Measurements from ENCODE around the gene ANKRD33B. TPM values are rescaled to one million over a fixed set of nuclear protein-coding genes. Genes with fewer than 3 reads are reported as not detected.
A peak's percentile ranks its signal among the peaks of the same experiment; 100 is the strongest.

ANKRD33B gene
- total and polyA plus RNA-seq, 9 of the 15 experiments (the other 6 are each of a cell fraction or from before 2014, with no cell fraction given) = 0.10 to 1.7 (median 0.40) TPM

DNA sequence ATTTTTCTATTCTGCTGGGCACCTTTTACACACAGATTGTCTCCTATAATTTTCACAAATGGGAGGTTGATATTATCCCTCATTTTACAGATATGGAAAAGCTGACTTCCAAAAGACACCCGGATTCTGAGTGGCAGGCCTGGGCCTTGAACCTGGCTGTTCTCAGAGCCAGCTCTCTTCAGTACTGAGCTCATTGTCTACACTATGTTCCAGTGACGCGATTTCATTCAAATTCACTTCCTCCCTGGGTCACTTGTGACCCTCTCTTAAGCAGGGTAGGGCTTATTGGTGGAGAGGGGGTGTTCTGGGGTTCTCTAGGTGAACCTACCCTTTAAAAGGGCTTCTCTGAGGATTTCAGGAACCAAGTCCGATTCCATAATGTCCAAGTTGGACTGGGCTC, 70.2 kb downstream of the ANKRD33B start:
- 3% methylated on average over 4 of the region's 4 CpGs for WGBS (ENCODE audit: insufficient coverage, low coverage, missing lambda C conversion rate)
- Histone ChIP-seq H4K20me1 (replicated peaks; ENCODE audit: control insufficient read depth, insufficient read depth, low read length) (no peaks in the 10 kb centered on the region), H3K79me2 (ENCODE audit: control insufficient read depth, insufficient read depth, low read length) (no peaks in the 10 kb centered on the region), H3K4me3 (no peak overlapping the region), H3K9ac (ENCODE audit: insufficient read depth in 1 of 2, low read depth in 2 of 2, low read length in 2 of 2) (no peak overlapping the region), H3K36me3 (ENCODE audit: control insufficient read depth, insufficient read depth, low read length) (no peaks in the 10 kb centered on the region), H3K27ac (ENCODE audit: extremely low read depth, low read depth, low read length) (no peak overlapping the region), H3K9me1 (ENCODE audit: control insufficient read depth, insufficient read depth, low read length) (no peaks in the 10 kb centered on the region), H3K4me2 (ENCODE audit: insufficient read depth, low read length) (no peak overlapping the region), H3K4me1 (replicated peaks in 1 of 2; ENCODE audit: control insufficient read depth in 2 of 2, insufficient read depth in 2 of 2, low read length in 2 of 2) (peaks cover 0 to 4% of the 10 kb centered on the region in 2 experiments; a peak in 1 of 5 replicates), H3K9me3 (replicated peaks; ENCODE audit: control insufficient read depth, insufficient read depth, low read depth, low read length) (peaks cover 3% of the 10 kb centered on the region), H2AFZ (ENCODE audit: low read depth, low read length) (no peak overlapping the region), H3K27me3 (ENCODE audit: control insufficient read depth in 2 of 2, insufficient read depth in 2 of 2, low read length in 2 of 2) (peaks cover 31 to 65% of the 10 kb centered on the region in 2 experiments)
- no TSS peak for BruUV-seq (replicated peaks)
- FAIRE-seq = no peak
- in situ Hi-C loops (cut with MboI) = no loop called here
- CTCF ChIA-PET (ENCODE audit: low intra/inter-chr PET ratio) = no interaction called here
- POLR2A ChIA-PET = interaction anchor here (0.5 kb wide), 1 partner anchor 12 kb away, joined by 3 read pairs; no protein-coding TSS in a partner anchor
- ATAC-seq = no peak
- intact Hi-C loops (cut with micrococcal nuclease) = no loop called here
- no peak for DNase-seq (ENCODE audit: extremely low read depth in 1 of 4, low spot score in 3 of 4)
- peak; percentile 41; the same call in 1 of the 2 replicates for TF ChIP-seq SPI1 (IDR thresholded peaks at IDR 0.05; ENCODE audit: borderline replicate concordance, low read depth, low read length)
- no peak for TF ChIP-seq MED1 (CRISPR knock-in tag; IDR thresholded peaks at IDR 0.05; ENCODE audit: borderline replicate concordance)

DNA sequence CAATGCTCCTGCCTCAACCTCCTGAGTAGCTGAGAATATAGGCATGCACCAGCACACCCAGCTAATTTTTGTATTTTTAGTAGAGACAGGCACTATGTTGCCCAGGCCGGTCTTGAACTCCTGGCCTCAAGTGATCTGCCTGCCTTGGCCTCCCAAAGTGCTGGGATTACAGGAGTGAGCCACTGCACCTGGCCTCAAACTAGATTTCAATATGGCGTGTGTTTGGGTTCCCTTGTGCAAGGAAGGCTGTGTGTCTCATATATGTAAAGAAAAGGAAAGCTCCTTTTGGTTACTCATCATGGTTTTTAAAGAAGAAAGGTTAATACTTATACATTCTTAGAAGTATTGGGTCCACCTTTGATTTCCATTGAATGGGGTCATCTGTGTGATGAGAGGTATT, 70.7 kb downstream of the ANKRD33B start:
- no peak for ATAC-seq
- TF ChIP-seq, protein P1, sequence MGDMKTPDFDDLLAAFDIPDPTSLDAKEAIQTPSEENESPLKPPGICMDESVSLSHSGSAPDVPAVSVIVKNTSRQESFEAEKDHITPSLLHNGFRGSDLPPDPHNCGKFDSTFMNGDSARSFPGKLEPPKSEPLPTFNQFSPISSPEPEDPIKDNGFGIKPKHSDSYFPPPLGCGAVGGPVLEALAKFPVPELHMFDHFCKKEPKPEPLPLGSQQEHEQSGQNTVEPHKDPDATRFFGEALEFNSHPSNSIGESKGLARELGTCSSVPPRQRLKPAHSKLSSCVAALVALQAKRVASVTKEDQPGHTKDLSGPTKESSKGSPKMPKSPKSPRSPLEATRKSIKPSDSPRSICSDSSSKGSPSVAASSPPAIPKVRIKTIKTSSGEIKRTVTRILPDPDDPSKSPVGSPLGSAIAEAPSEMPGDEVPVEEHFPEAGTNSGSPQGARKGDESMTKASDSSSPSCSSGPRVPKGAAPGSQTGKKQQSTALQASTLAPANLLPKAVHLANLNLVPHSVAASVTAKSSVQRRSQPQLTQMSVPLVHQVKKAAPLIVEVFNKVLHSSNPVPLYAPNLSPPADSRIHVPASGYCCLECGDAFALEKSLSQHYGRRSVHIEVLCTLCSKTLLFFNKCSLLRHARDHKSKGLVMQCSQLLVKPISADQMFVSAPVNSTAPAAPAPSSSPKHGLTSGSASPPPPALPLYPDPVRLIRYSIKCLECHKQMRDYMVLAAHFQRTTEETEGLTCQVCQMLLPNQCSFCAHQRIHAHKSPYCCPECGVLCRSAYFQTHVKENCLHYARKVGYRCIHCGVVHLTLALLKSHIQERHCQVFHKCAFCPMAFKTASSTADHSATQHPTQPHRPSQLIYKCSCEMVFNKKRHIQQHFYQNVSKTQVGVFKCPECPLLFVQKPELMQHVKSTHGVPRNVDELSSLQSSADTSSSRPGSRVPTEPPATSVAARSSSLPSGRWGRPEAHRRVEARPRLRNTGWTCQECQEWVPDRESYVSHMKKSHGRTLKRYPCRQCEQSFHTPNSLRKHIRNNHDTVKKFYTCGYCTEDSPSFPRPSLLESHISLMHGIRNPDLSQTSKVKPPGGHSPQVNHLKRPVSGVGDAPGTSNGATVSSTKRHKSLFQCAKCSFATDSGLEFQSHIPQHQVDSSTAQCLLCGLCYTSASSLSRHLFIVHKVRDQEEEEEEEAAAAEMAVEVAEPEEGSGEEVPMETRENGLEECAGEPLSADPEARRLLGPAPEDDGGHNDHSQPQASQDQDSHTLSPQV (IDR thresholded peaks at IDR 0.05) = no peak
- no peak for TF ChIP-seq NCOR1 (IDR thresholded peaks at IDR 0.05)
- no peak for TF ChIP-seq STAG1 (CRISPR knock-in tag; IDR thresholded peaks at IDR 0.05; ENCODE audit: borderline replicate concordance)
- TF ChIP-seq ZNF232 (CRISPR knock-in tag; IDR thresholded peaks at IDR 0.05) = no peak
- no peak for TF ChIP-seq NR2F6 (CRISPR knock-in tag; IDR thresholded peaks at IDR 0.05)
- TF ChIP-seq MED1 (CRISPR knock-in tag; IDR thresholded peaks at IDR 0.05; ENCODE audit: borderline replicate concordance) = no peak
- no peak for TF ChIP-seq BRD4 (IDR thresholded peaks at IDR 0.05)
- no peak for TF ChIP-seq TRIM28 (IDR thresholded peaks at IDR 0.05)
- no peak for TF ChIP-seq CTBP1 (IDR thresholded peaks at IDR 0.05; ENCODE audit: borderline replicate concordance)
- TF ChIP-seq, protein P2, sequence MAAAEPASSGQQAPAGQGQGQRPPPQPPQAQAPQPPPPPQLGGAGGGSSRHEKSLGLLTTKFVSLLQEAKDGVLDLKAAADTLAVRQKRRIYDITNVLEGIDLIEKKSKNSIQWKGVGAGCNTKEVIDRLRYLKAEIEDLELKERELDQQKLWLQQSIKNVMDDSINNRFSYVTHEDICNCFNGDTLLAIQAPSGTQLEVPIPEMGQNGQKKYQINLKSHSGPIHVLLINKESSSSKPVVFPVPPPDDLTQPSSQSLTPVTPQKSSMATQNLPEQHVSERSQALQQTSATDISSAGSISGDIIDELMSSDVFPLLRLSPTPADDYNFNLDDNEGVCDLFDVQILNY (CRISPR knock-in tag; IDR thresholded peaks at IDR 0.05) = no peak
- TF ChIP-seq SMARCA4 (IDR thresholded peaks at IDR 0.05) = no peak
- no peak for TF ChIP-seq ZNF766 (CRISPR knock-in tag; conservative IDR thresholded peaks at IDR 0.05)

More for the DNA sequence above, 70.7 kb downstream of the ANKRD33B start:
- Histone ChIP-seq H3K9me3 (replicated peaks; ENCODE audit: control insufficient read depth, insufficient read depth, low read depth, low read length) (peaks cover 3% of the 10 kb centered on the region), H4K20me1 (replicated peaks; ENCODE audit: control insufficient read depth, insufficient read depth, low read length) (no peaks in the 10 kb centered on the region), H3K9me1 (ENCODE audit: control insufficient read depth, insufficient read depth, low read length) (no peaks in the 10 kb centered on the region), H3K4me2 (ENCODE audit: insufficient read depth, low read length) (no peak overlapping the region), H3K27me3 (ENCODE audit: control insufficient read depth in 2 of 2, insufficient read depth in 2 of 2, low read length in 2 of 2) (peaks cover 27 to 60% of the 10 kb centered on the region in 2 experiments), H3K4me1 (replicated peaks in 1 of 2; ENCODE audit: control insufficient read depth in 2 of 2, insufficient read depth in 2 of 2, low read length in 2 of 2) (peaks cover 0 to 4% of the 10 kb centered on the region in 2 experiments; a peak in 1 of 5 replicates), H3K79me2 (ENCODE audit: control insufficient read depth, insufficient read depth, low read length) (no peaks in the 10 kb centered on the region), H3K9ac (ENCODE audit: insufficient read depth in 1 of 2, low read depth in 2 of 2, low read length in 2 of 2) (no peak overlapping the region), H3K27ac (ENCODE audit: extremely low read depth, low read depth, low read length) (no peak overlapping the region), H3K4me3 (no peak overlapping the region), H2AFZ (ENCODE audit: low read depth, low read length) (no peak overlapping the region), H3K36me3 (ENCODE audit: control insufficient read depth, insufficient read depth, low read length) (no peaks in the 10 kb centered on the region)
- WGBS (ENCODE audit: insufficient coverage, low coverage, missing lambda C conversion rate) = 29% methylated on average over 2 of the region's 2 CpGs
- no peak for DNase-seq (ENCODE audit: extremely low read depth in 1 of 4, low spot score in 3 of 4)
- POLR2A ChIA-PET = interaction anchor here (0.6 to 0.7 kb wide), 2 partner anchors 16 to 229 kb away, joined by 4 read pairs; no protein-coding TSS in a partner anchor
- CTCF ChIA-PET (ENCODE audit: low intra/inter-chr PET ratio) = no interaction called here
- no peak for FAIRE-seq
- BruUV-seq (replicated peaks) = no TSS peak
- in situ Hi-C loops (cut with MboI) (no loop called here), intact Hi-C loops (cut with micrococcal nuclease) (no loop called here)

All from K562 (cell line).